Endodermal cell (in vitro differentiated cells): Measurements from ENCODE around the gene FN3K. TPM values are rescaled to one million over a fixed set of nuclear protein-coding genes. Genes with fewer than 3 reads are reported as not detected.

Experiments
- DNase-seq: peaks from one replicate; pipeline ENCODE4 v3.0.0-alpha.2; 2017
- H3K27ac ChIP-seq: 2 replicates; pipeline ENCODE4 v1.5.1; 2013; ENCODE audit warnings: mild to moderate bottlenecking, low read depth, low read length, moderate library complexity
- H3K27me3 ChIP-seq: 2 replicates; pipeline ENCODE4 v1.6.1; 2013; ENCODE audit warnings: mild to moderate bottlenecking, low read length, moderate library complexity; ENCODE audit not compliant: insufficient read depth, control insufficient read depth, poor library complexity, severe bottlenecking
- H3K36me3 ChIP-seq: 2 replicates; pipeline ENCODE4 v1.7.0; 2013; ENCODE audit warnings: mild to moderate bottlenecking, low read length, moderate library complexity; ENCODE audit not compliant: control insufficient read depth, insufficient read depth
- H3K4me1 ChIP-seq: one replicate; pipeline ENCODE4 v1.7.0; 2013; ENCODE audit warnings: low read length; ENCODE audit not compliant: control insufficient read depth, insufficient read depth
- H3K4me3 ChIP-seq: 2 replicates; pipeline ENCODE4 v1.5.1; 2013; ENCODE audit warnings: mild to moderate bottlenecking, low read length, moderate library complexity
- H3K9ac ChIP-seq: 2 replicates; pipeline ENCODE4 v1.6.1; 2013; ENCODE audit warnings: mild to moderate bottlenecking, low read length, moderate library complexity; ENCODE audit not compliant: poor library complexity, severe bottlenecking; ENCODE audit errors: extremely low read depth
- H3K9me3 ChIP-seq: 2 replicates; pipeline ENCODE4 v1.6.1; 2013; ENCODE audit warnings: mild to moderate bottlenecking, low read length, moderate library complexity; ENCODE audit not compliant: control insufficient read depth
- H3K27ac Mint-ChIP-seq: 2 replicates; pipeline ENCODE4 v1.8.0; 2020; ENCODE audit warnings: mixed read lengths
- H3K27me3 Mint-ChIP-seq: 2 replicates; pipeline ENCODE4 v1.8.0; 2021; ENCODE audit warnings: mild to moderate bottlenecking, mixed read lengths; ENCODE audit not compliant: insufficient read depth
- H3K36me3 Mint-ChIP-seq: 2 replicates; pipeline ENCODE4 v1.8.0; 2020; ENCODE audit warnings: low read depth, mixed read lengths
- H3K4me1 Mint-ChIP-seq: 2 replicates; pipeline ENCODE4 v1.8.0; 2020; ENCODE audit warnings: mixed read lengths
- H3K4me3 Mint-ChIP-seq: 2 replicates; pipeline ENCODE4 v1.8.0; 2020; ENCODE audit warnings: mild to moderate bottlenecking, moderate library complexity, mixed read lengths
- H3K9me3 Mint-ChIP-seq: 2 replicates; pipeline ENCODE4 v1.8.0; 2020; ENCODE audit warnings: mild to moderate bottlenecking, mixed read lengths
- WGBS, 2 experiments: methylation state at CpG; one replicate each; pipeline versions ENCODE4 v1.1.5 to v1.1.7; 2013; ENCODE audit warnings: missing lambda C conversion rate in 2 of 2, mixed read lengths in 1 of 2; ENCODE audit not compliant: insufficient coverage in 1 of 2, insufficient read length in 1 of 2; 5-methylcytosine and 5-hydroxymethylcytosine counted together
- total RNA-seq, 2 donors: library from RNA; stranded (reverse); fragmentation: NEBNext Ultra II Directional in 1 of 2; extraction: Animal tissue kit (Norgen Biotek cat#: 25700) in 1 of 2; gene quantifications; 2 replicates in 1 of 2; 3 replicates in 1 of 2; pipeline ENCODE4 v1.2.1, GENCODE V29; 2021
- TF ChIP-seq, protein P1 (sequence below): fragments of 200-600 bp; sonication (generic); conservative IDR thresholded peaks from 2 replicates; pipeline ENCODE4 v1.5.0; 2021; ENCODE audit warnings: antibody characterized with exemption, mild to moderate bottlenecking

Gene FN3K
- total RNA-seq, 2 donors from 2014 or later = 24.7 to 35.6 TPM

GRCh38 chr17:82797061-82797460, 61.6 kb downstream of the FN3K start:
- H3K27me3 Mint-ChIP-seq = no peaks in the 10 kb centered on the region
- no peak overlapping the region for H3K4me3 Mint-ChIP-seq
- TF ChIP-seq, protein P1, sequence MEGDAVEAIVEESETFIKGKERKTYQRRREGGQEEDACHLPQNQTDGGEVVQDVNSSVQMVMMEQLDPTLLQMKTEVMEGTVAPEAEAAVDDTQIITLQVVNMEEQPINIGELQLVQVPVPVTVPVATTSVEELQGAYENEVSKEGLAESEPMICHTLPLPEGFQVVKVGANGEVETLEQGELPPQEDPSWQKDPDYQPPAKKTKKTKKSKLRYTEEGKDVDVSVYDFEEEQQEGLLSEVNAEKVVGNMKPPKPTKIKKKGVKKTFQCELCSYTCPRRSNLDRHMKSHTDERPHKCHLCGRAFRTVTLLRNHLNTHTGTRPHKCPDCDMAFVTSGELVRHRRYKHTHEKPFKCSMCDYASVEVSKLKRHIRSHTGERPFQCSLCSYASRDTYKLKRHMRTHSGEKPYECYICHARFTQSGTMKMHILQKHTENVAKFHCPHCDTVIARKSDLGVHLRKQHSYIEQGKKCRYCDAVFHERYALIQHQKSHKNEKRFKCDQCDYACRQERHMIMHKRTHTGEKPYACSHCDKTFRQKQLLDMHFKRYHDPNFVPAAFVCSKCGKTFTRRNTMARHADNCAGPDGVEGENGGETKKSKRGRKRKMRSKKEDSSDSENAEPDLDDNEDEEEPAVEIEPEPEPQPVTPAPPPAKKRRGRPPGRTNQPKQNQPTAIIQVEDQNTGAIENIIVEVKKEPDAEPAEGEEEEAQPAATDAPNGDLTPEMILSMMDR = no peak
- Histone ChIP-seq H3K9ac (no peak overlapping the region), H3K27ac (no peak overlapping the region), H3K9me3 (no peaks in the 10 kb centered on the region), H3K4me3 (no peak overlapping the region), H3K36me3 (peaks cover 24% of the 10 kb centered on the region), H3K4me1 (no peaks in the 10 kb centered on the region), H3K27me3 (no peaks in the 10 kb centered on the region)
- peaks cover 52% of the 10 kb centered on the region for H3K36me3 Mint-ChIP-seq
- no peaks in the 10 kb centered on the region for H3K4me1 Mint-ChIP-seq
- H3K9me3 Mint-ChIP-seq = peaks cover 22% of the 10 kb centered on the region
- WGBS, 2 experiments = 98 to 100% methylated on average over 7 to 9 of the region's 9 CpGs
- DNase-seq = no peak
- no peak overlapping the region for H3K27ac Mint-ChIP-seq

GRCh38 chr17:82798752-82799151, 63.3 kb downstream of the FN3K start:
- WGBS, 2 experiments = 96 to 97% methylated on average over 7 of the region's 7 CpGs
- Mint-ChIP-seq H3K4me1 (no peaks in the 10 kb centered on the region), H3K36me3 (peaks cover 54% of the 10 kb centered on the region), H3K27me3 (no peaks in the 10 kb centered on the region), H3K4me3 (no peak overlapping the region), H3K9me3 (peaks cover 31% of the 10 kb centered on the region), H3K27ac (no peak overlapping the region)
- no peaks in the 10 kb centered on the region for H3K27me3 ChIP-seq
- no peaks in the 10 kb centered on the region for H3K9me3 ChIP-seq
- no peak for DNase-seq
- no peak overlapping the region for H3K9ac ChIP-seq
- TF ChIP-seq, protein P1 = no peak
- H3K4me1 ChIP-seq = no peaks in the 10 kb centered on the region
- H3K27ac ChIP-seq = no peak overlapping the region
- no peak overlapping the region for H3K4me3 ChIP-seq
- H3K36me3 ChIP-seq = peaks cover 24% of the 10 kb centered on the region

DNA sequence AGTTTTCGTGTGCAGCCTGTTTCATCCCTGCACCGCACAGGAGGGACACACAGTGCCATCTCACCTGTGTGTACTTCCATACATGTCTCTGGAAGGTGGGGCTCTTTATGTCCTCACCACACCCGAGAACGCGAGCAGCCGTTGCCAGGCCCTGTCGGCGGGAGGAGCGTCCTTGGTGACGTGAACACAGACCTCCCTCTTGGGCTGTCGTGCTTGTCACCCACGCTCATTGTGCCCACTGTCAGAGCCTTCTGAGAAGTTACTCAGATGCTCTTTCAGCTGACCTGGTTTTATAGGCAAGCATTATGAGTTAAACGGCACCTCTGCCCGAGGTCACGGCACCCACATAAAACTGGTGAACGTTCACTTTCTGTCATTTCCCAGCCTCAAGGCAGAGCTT, 64.2 kb downstream of the FN3K start:
- WGBS, 2 experiments = 87 to 96% methylated on average over 14 to 16 of the region's 16 CpGs
- Histone ChIP-seq H3K27me3 (no peaks in the 10 kb centered on the region), H3K36me3 (peaks cover 24% of the 10 kb centered on the region), H3K27ac (no peak overlapping the region), H3K4me3 (no peak overlapping the region), H3K4me1 (no peaks in the 10 kb centered on the region), H3K9ac (no peak overlapping the region), H3K9me3 (no peaks in the 10 kb centered on the region)
- Mint-ChIP-seq H3K36me3 (peaks cover 54% of the 10 kb centered on the region), H3K4me1 (no peaks in the 10 kb centered on the region), H3K27ac (no peak overlapping the region), H3K9me3 (peaks cover 31% of the 10 kb centered on the region), H3K27me3 (no peaks in the 10 kb centered on the region), H3K4me3 (no peak overlapping the region)
- no peak for DNase-seq
- TF ChIP-seq, protein P1 = no peak

Other genes with a start within 250 kb of the FN3K start
- gene FOXK2, start 215.9 kb upstream of the FN3K start, total RNA-seq = 10 to 100 TPM; 67.2 to 68.1 TPM
- 10 to 100 TPM; 75.3 to 79.1 TPM for gene WDR45B, start 87.2 kb upstream of the FN3K start, total RNA-seq
- gene RAB40B, start 36.9 kb upstream of the FN3K start, total RNA-seq = 1 to 10 TPM; 1.2 to 4.6 TPM
- 10 to 100 TPM; 34.5 to 40.0 TPM for gene FN3KRP, start 18.9 kb upstream of the FN3K start, total RNA-seq
- gene TBCD, start 16.4 kb downstream of the FN3K start, total RNA-seq = 100 to 1,000 TPM; 107 TPM
- not detected for gene ZNF750, start 104.4 kb downstream of the FN3K start, total RNA-seq